Measurements from ENCODE around the gene B4GALT2. TPM values are rescaled to one million over a fixed set of nuclear protein-coding genes. Genes with fewer than 3 reads are reported as not detected.

Gene B4GALT2
- total and polyA plus RNA-seq, 2 of the 8 experiments (the other 6 are each of a cell fraction or from before 2014, with no cell fraction given), result 56.5 to 121 TPM

- no peaks in the 10 kb centered on the region; a peak in 3 of 8 replicates for H3K36me3 ChIP-seq (ENCODE audit: control insufficient read depth in 2 of 4, insufficient read depth in 4 of 4, low read length in 3 of 4)
- H2AK5ac ChIP-seq (ENCODE audit: low read depth, low read length), result no peak overlapping the region
- 75% methylated on average over 3 of the region's 3 CpGs; no CpG with 5 or more reads in 1 of the 2 experiments for WGBS, 2 experiments (ENCODE audit: extremely low coverage in 1 of 2, insufficient coverage in 1 of 2, insufficient read length in 1 of 2, insufficient replicate concordance in 2 of 2, low coverage in 1 of 2, low lambda C conversion rate in 2 of 2, missing lambda C conversion rate in 1 of 2)
- CTCF ChIA-PET (ENCODE audit: partially characterized antibody), result interaction anchor here (0.8 to 16.6 kb wide), 9 partner anchors 12 to 249 kb away, joined by 3 to 252 read pairs (median 5); partner anchors contain the start of gene SLC6A9
- H3K18ac ChIP-seq (ENCODE audit: extremely low read depth, low read length), result no peak overlapping the region
- H3K9ac ChIP-seq (replicated peaks in 1 of 4; ENCODE audit: extremely low read depth in 1 of 4, low read depth in 3 of 4, low read length in 3 of 4), result no peak overlapping the region
- H3K4me3 ChIP-seq (ENCODE audit: extremely low read depth in 1 of 4, insufficient read depth in 2 of 4, low read depth in 3 of 4, low read length in 4 of 4), result no peak overlapping the region
- no peaks in the 10 kb centered on the region for H3K79me2 ChIP-seq (ENCODE audit: control insufficient read depth in 1 of 2, insufficient read depth in 2 of 2, low read length in 2 of 2)
- H2BK120ac ChIP-seq (replicated peaks; ENCODE audit: low read depth, low read length), result no peak overlapping the region
- H2AFZ ChIP-seq (ENCODE audit: low read length), result no peak overlapping the region
- H2BK15ac ChIP-seq (ENCODE audit: low read length), result no peak overlapping the region
- POLR2A ChIA-PET (ENCODE audit: partially characterized antibody), result interaction anchor here (1.4 to 27.1 kb wide), 4 partner anchors 5 to 23 kb away, joined by 3 to 544 read pairs (median 278); partner anchors contain the start of gene SLC6A9
- H4K8ac ChIP-seq (ENCODE audit: extremely low read depth, insufficient read depth, low read length), result no peak overlapping the region
- H3K4me2 ChIP-seq (ENCODE audit: insufficient read depth in 1 of 2, low read depth in 2 of 2, low read length in 2 of 2), result no peak overlapping the region
- H3K4ac ChIP-seq (replicated peaks; ENCODE audit: insufficient read length, low read depth, low read length), result no peak overlapping the region
- H2BK5ac ChIP-seq (ENCODE audit: low read depth, low read length), result no peak overlapping the region
- DNase-seq (ENCODE audit: low read depth in 1 of 2, low spot score in 2 of 2) (no peak), FAIRE-seq (no peak)
- TF ChIP-seq BCL11A (IDR thresholded peaks at IDR 0.05; ENCODE audit: low read depth in 2 of 2, low read length in 2 of 2) (no peak), TAF1 (IDR thresholded peaks at IDR 0.05; ENCODE audit: low read depth, low read length) (no peak), BACH1 (IDR thresholded peaks at IDR 0.05; ENCODE audit: low read length) (no peak), JUND (IDR thresholded peaks at IDR 0.05; ENCODE audit: low read length) (no peak), ASH2L (IDR thresholded peaks at IDR 0.05; ENCODE audit: low read length) (no peak), NRF1 (IDR thresholded peaks at IDR 0.05; ENCODE audit: low read depth, low read length) (no peak), SP4 (IDR thresholded peaks at IDR 0.05; ENCODE audit: low read length) (no peak), SP1 (IDR thresholded peaks at IDR 0.05; ENCODE audit: low read depth, low read length) (no peak)
- H2BK12ac ChIP-seq (ENCODE audit: low read depth, low read length), result no peak overlapping the region
- H3K23me2 ChIP-seq (ENCODE audit: low read depth, low read length), result no peaks in the 10 kb centered on the region
- no peak overlapping the region for H4K91ac ChIP-seq (replicated peaks; ENCODE audit: insufficient read length, low read length)
- H4K5ac ChIP-seq (ENCODE audit: insufficient read length, low read depth, low read length), result no peak overlapping the region
- no peak overlapping the region for H3K23ac ChIP-seq (ENCODE audit: insufficient read length)
- no peak overlapping the region for H3K14ac ChIP-seq (ENCODE audit: insufficient read length)
- H2BK20ac ChIP-seq (ENCODE audit: low read length), result no peak overlapping the region
- peaks cover 0 to 8% (median 4%) of the 10 kb centered on the region in 4 experiments; a peak in 5 of 7 replicates for H3K4me1 ChIP-seq (replicated peaks in 1 of 4; ENCODE audit: control insufficient read depth in 3 of 4, insufficient read depth in 4 of 4, low read length in 3 of 4)
- H3K27me3 ChIP-seq (replicated peaks in 1 of 4; ENCODE audit: control insufficient read depth in 3 of 4, extremely low read depth in 1 of 4, insufficient read depth in 3 of 4, low read length in 3 of 4), result no peaks in the 10 kb centered on the region
- peaks cover 0 to 10% of the 10 kb centered on the region in 2 experiments for H4K20me1 ChIP-seq (replicated peaks in 1 of 2; ENCODE audit: control insufficient read depth in 1 of 2, insufficient read depth in 2 of 2, low read length in 2 of 2)
- H3K79me1 ChIP-seq (ENCODE audit: low read depth, low read length), result 0 out of 2 replicates have a peak, but pooled peaks cover 3% of the 10 kb centered on the region
- no peak overlapping the region for H3K56ac ChIP-seq (replicated peaks; ENCODE audit: insufficient read length, low read depth, low read length)
- H3K9me3 ChIP-seq (ENCODE audit: insufficient read depth in 2 of 2, low read depth in 1 of 2, low read length in 1 of 2), result no peaks in the 10 kb centered on the region
- H3K27ac ChIP-seq (ENCODE audit: low read depth, low read length), result no peak overlapping the region
These were observed 36.2 kb downstream of the B4GALT2 start for GRCh38 chr1:44015206-44015605.

Measured in H1 (cell line).